HG03064 (cell line): ENCODE results near the gene CAP2.
"Not testable (repeated sequence)": the region's sequence is repeated elsewhere in the genome, so short reads cannot be mapped to it uniquely, and the experiment has no call there.

Experiments
- ATAC-seq: cut with Tn5 transposase; IDR thresholded peaks from one replicate; pipeline ENCODE4 v1.9.1; 2021; ENCODE audit warnings: low read depth; ENCODE audit not compliant: unreplicated experiment

Gene CAP2

GRCh38 chr6:17395112-17395511 is 1.7 kb downstream of the CAP2 start:
- ATAC-seq = no peak

DNA sequence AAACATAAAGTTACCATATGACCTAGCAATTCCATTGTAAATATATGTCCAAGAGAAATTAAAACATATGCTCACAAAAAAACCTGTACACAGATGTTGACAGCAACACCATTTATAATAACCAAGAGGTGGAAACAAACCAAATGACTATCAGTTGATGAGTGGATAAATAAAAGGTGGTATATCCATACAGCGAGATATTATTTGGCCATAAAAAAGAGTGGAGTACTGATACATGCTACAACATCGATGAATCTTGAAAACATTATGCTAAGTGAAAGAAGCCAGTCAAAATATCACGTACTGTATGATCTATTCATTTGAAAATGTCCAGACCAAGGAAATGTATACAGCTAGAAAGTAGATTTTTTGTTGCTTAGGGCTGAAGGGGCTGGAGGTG is 2.9 kb downstream of the CAP2 start:
- ATAC-seq = no peak

DNA sequence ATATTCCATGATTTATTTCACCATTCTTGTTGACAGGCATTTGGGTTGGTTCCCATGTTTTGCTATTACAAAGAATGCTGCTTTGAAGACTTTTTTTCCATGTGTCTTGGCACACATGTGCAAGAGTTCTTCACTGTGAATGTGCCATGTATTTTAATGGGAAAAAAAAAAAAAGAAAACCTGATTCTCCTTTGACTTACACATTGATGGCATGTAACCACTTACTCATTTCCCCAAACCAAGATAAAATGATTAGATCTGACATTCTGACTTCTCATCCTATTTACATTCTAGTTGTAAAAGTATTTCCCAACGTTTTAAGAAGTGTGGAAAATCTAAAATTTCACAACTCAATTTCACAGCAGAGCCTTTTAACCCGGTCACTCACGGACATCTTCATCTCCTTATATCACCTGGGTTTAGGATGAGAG is 4.4 kb downstream of the CAP2 start:
- ATAC-seq = no peak

DNA sequence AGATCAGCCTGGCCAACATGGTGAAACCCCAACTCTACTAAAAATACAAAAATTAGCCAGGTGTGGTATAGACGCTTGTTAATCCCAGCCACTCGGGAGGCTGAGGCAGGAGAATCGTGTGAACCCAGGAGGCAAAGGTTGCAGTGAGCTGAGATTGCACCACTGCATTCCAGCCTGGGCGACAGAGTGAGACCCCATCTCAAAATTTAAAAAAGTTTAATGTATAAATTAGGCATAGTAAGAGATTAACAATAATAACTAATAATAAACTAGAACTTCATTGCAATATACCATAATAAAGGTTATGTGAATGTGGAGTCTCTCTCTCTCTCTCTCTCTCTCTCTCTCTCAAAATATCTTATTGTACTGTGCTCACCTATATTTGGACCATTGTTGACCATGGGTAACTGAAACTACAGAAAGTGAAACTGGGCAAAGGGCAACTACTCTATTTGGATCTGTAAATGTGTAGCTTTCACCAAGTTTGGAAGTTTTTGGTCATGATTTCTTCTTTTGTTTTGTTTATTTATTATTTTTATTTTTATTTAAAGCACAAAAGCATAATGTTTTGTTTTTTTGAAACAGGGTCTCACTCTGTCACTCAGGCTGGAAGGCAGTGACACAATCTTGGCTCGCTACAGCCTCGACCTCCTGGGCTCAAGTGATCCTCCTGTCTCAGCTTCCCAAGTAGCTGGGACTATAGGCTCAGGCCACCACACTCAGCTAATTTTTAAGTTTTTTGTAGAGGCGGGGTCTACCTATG is 12.0 kb downstream of the CAP2 start:
- not testable (repeated sequence) for ATAC-seq

GRCh38 chr6:17405944-17406245 is 12.5 kb downstream of the CAP2 start:
- no peak for ATAC-seq

DNA sequence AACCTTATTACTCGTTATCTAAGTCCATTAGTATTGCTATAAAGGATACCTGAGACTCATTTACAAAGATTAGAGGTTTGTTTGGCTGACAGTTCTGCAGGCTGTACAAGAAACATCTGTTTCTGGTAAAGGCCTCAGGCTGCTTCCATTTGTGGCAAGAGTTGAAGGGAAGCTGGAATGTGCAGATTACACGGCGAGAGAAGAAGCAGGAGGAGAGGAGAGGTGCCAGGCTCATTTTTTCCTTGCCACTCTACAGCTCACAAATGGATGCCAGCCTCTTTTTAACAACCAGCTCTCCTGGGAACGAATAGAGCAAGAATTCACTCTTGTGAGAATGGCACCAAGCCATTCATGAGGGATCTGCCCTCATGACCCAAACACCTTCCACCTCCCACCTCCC is 14.7 kb downstream of the CAP2 start:
- ATAC-seq = no peak

GRCh38 chr6:17410281-17410680 is 16.9 kb downstream of the CAP2 start:
- no peak for ATAC-seq

- no peak for ATAC-seq
These were observed 19.9 kb downstream of the CAP2 start for GRCh38 chr6:17413313-17413750.

DNA sequence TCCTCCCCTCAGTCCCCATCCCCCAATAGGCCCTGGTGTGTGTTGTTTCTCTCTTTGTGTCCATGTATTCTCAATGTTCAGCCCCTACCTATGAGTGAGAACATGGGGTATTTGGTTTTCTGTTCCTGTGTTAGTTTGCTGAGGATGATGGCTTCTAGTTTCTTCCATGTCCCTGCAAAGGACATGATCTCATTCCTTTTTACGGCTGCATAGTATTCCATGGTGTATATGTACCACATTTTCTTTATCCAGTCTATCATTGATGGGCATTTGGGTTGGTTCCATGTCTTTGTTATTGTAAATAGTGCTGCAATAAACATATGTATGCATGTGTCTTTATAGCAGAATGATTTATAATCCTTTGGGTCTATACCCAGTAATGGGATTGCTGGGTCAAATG is 21.0 kb downstream of the CAP2 start:
- ATAC-seq = not testable (repeated sequence)

- no peak for ATAC-seq
These were observed 21.9 kb downstream of the CAP2 start for GRCh38 chr6:17415321-17415720.

GRCh38 chr6:17416806-17417205 is 23.4 kb downstream of the CAP2 start:
- no peak for ATAC-seq

- no peak for ATAC-seq
These were observed 24.4 kb downstream of the CAP2 start for GRCh38 chr6:17417817-17418216.

- no peak for ATAC-seq
These were observed 25.1 kb downstream of the CAP2 start for GRCh38 chr6:17418281-17419188.

DNA sequence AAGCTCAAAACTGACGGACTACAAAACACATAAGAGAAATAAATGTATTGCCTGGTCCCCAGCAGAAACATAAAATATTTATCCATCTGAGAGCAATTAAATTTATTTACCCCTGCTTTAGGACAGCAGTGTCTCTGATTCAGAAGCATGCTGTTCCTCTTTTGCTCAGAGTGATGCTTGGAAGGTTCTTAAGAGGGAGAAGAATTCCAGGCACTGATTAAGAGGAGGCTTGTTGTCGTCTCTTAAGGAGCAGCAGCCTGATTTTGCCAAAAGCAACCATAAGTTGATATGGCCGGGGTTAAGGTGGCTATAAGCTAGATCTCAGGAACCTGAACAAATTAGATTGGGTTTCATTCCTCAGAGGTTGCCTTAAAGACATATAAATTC is 25.8 kb downstream of the CAP2 start:
- ATAC-seq = no peak

DNA sequence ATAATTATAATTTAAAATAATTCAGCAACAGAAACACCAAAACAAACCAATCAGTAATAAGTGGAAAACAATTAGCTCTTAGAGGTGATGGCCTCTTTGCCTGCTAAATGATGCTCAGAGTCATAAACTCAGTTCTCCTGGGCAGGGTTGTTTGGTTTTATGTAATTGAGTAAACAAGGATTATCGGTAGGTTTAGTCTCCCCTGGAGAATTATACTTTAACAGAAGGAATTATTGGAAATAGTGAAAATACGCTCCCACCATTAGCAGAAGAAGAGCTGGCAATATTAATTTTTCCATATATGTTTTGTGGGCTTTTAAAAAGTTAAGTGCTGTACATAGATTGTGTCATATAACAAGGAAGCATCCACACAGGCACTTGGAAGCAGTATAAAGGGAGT is 27.0 kb downstream of the CAP2 start:
- ATAC-seq = no peak

DNA sequence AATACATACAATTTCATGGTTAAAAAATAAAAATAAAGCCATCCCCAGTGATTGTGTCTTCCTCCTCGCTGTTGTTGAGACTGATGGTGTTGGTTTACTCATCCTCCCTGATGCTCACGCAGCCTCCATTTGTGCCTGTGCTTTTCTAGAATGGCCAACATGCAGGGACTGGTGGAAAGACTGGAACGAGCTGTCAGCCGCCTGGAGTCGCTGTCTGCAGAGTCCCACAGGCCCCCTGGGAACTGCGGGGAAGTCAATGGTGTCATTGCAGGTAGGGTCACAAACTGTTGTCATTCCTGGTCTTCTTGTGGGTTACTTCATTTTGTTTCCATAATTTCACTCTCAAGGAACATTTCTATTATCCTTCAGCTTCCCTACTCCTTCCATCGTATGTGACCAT is 28.0 kb downstream of the CAP2 start:
- ATAC-seq = no peak

DNA sequence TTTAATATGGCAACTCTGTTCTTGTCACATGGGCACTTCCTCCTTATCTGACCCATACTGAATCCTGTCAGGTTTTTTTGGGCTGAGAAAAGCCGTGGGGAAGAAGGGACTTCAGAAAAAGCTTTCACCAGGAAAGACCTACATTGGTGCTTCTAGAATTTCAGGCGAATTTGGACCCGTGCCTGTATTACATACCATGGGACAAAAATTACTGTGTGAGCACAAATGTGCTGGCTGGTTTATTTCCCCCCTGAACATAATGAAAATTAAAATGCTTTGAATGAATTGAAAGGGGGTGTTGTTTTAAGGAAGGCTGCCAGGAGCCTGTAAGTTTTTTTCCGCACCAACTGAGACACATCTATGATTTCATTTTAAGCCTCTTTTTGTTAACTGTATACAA is 29.6 kb downstream of the CAP2 start:
- ATAC-seq = no peak

GRCh38 chr6:17427062-17427461 is 33.7 kb downstream of the CAP2 start:
- no peak for ATAC-seq

- ATAC-seq = no peak
These were observed 34.2 kb downstream of the CAP2 start for GRCh38 chr6:17427617-17428016.

DNA sequence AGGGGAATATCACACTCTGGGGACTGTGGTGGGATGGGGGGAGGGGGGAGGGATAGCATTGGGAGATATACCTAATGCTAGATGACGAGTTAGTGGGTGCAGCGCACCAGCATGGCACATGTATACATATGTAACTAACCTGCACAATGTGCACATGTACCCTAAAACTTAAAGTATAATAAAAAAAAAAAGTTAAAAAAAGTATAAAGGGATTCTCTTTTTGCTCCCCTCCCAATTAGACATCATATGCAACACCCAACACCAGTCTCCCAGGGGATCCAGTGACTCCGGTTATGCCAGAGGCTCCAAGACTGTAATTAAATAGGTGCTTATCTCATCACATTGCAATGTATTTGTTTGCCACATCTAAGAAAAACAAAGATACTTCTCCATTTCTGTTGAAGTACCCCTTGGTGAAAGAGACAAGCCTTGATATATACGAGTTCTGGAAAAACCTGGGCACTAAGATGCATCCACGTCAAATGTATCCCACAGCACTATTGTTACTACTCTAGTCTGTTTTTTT is 35.3 kb downstream of the CAP2 start:
- ATAC-seq = not testable (repeated sequence)

DNA sequence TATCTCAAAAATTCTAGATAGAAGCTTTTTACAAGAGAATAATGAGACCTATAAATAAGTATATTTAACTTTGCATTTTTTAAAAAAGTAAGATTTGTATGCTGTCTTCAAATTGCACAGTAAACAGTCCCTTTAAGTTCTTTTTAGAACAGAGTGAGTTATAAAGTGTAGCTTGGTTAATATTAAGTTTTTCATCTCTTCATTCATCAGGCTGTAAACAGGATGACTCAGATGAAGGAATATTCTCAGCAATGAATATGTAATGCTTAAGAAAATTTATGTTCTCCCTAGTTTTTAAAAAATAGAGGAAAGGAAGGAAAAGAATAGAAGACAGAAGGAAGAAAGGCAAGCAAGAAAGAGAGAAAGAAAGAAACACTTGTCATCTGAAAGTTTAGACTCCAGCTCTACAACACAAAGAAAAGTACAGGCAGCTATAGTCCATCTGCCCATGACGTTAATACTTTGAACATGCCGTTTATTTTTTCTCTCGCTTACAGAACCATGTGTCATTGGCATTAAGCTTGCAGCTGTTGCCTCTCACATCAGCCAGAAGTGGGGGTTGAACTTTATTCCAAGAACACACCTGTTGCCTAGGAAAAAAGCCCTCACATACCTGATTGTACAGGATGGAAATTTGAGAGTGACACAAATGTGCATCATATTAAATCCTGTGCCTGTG is 36.1 kb downstream of the CAP2 start:
- no peak for ATAC-seq
